Liver (tissue), 9 donors: ENCODE results near the gene MED19. TPM values are rescaled to one million over a fixed set of nuclear protein-coding genes. Genes with fewer than 3 reads are reported as not detected.

Source experiments
- DNase-seq: peaks from one replicate; pipeline ENCODE4 v3.0.0-alpha.2; 2017; ENCODE audit warnings: low spot score
- H3K27ac ChIP-seq, 2 donors: one replicate each; pipeline ENCODE4 v1.7.0; 2013; ENCODE audit warnings: inconsistent platforms in 2 of 2, low read length in 2 of 2, control low read depth in 1 of 2, low read depth in 1 of 2, mild to moderate bottlenecking in 1 of 2
- H3K27me3 ChIP-seq, 4 donors: one replicate each; pipeline versions ENCODE4 v1.6.1 to v1.7.0; 2013; ENCODE audit warnings: low read length in 3 of 4, inconsistent platforms in 1 of 4, mild to moderate bottlenecking in 1 of 4, moderate library complexity in 1 of 4; ENCODE audit not compliant: control insufficient read depth in 4 of 4, insufficient read depth in 4 of 4
- H3K36me3 ChIP-seq, 4 donors: one replicate each; pipeline versions ENCODE4 v1.6.1 to v1.7.0; 2013; ENCODE audit warnings: low read length in 3 of 4, mild to moderate bottlenecking in 3 of 4, low read depth in 1 of 4, moderate library complexity in 1 of 4; ENCODE audit not compliant: control insufficient read depth in 4 of 4, insufficient read depth in 3 of 4
- H3K4me1 ChIP-seq, 4 donors: one replicate each; pipeline versions ENCODE4 v1.6.1 to v1.7.0; 2013; ENCODE audit warnings: low read length in 3 of 4, mild to moderate bottlenecking in 3 of 4, moderate library complexity in 1 of 4; ENCODE audit not compliant: control insufficient read depth in 4 of 4, insufficient read depth in 4 of 4
- H3K4me3 ChIP-seq, 3 donors: one replicate each; pipeline versions ENCODE4 v1.6.1 to v1.7.0; 2013; ENCODE audit warnings: low read length in 3 of 3, control low read depth in 1 of 3, low read depth in 1 of 3, mild to moderate bottlenecking in 1 of 3
- H3K9ac ChIP-seq, 2 donors: one replicate each; pipeline ENCODE4 v1.7.0; 2013; ENCODE audit warnings: low read length in 2 of 2, mild to moderate bottlenecking in 2 of 2, moderate library complexity in 2 of 2, control low read depth in 1 of 2, low read depth in 1 of 2
- H3K9me3 ChIP-seq, 4 donors: one replicate each; pipeline versions ENCODE4 v1.6.1 to v1.7.0; 2013; ENCODE audit warnings: low read length in 3 of 4; ENCODE audit not compliant: control insufficient read depth in 4 of 4
- ATF3 ChIP-seq: IDR thresholded peaks from 2 replicates; pipeline ENCODE4 v1.6.1; 2016; ENCODE audit warnings: antibody characterized with exemption
- CTCF ChIP-seq: fragments of 150-350 bp; IDR thresholded peaks from 2 replicates; pipeline ENCODE4 v1.5.1; 2017; ENCODE audit warnings: improper control_type of control experiment, low read depth, low read length; ENCODE audit not compliant: missing input control
- EGR1 ChIP-seq, 2 donors: IDR thresholded peaks; 2 replicates each; pipeline ENCODE4 v1.6.1; 2016 to 2018; ENCODE audit warnings: antibody characterized with exemption in 2 of 2, low read depth in 2 of 2
- FOXA1 ChIP-seq: IDR thresholded peaks from 2 replicates; pipeline ENCODE4 v1.6.1; 2016; ENCODE audit warnings: antibody characterized with exemption
- FOXA2 ChIP-seq: IDR thresholded peaks from 2 replicates; pipeline ENCODE4 v1.6.1; 2016; ENCODE audit warnings: antibody characterized with exemption
- GABPA ChIP-seq, 2 donors: IDR thresholded peaks in 1 of 2; conservative IDR thresholded peaks in 1 of 2; 2 replicates each; pipeline ENCODE4 v1.6.1; 2016; ENCODE audit warnings: antibody characterized with exemption in 2 of 2, mild to moderate bottlenecking in 1 of 2, moderate library complexity in 1 of 2
- HNF4G ChIP-seq: IDR thresholded peaks from 2 replicates; pipeline ENCODE4 v1.6.1; 2016; ENCODE audit warnings: antibody characterized with exemption
- JUND ChIP-seq, 2 donors: IDR thresholded peaks; 2 replicates each; pipeline ENCODE4 v1.6.1; 2016; ENCODE audit warnings: antibody characterized with exemption in 2 of 2
- NR2F2 ChIP-seq: IDR thresholded peaks from 2 replicates; pipeline ENCODE4 v1.6.1; 2016; ENCODE audit warnings: antibody characterized with exemption
- RAD21 ChIP-seq, 2 donors: IDR thresholded peaks; 2 replicates each; pipeline ENCODE4 v1.6.1; 2016; ENCODE audit warnings: antibody characterized with exemption in 2 of 2, mild to moderate bottlenecking in 2 of 2
- REST ChIP-seq: IDR thresholded peaks from 2 replicates; pipeline ENCODE4 v1.6.1; 2016; ENCODE audit warnings: antibody characterized with exemption, mild to moderate bottlenecking
- RXRA ChIP-seq, 2 donors: IDR thresholded peaks; 2 replicates each; pipeline ENCODE4 v1.6.1; 2017 to 2018; ENCODE audit warnings: antibody characterized with exemption in 2 of 2, mild to moderate bottlenecking in 1 of 2
- YY1 ChIP-seq: IDR thresholded peaks from 2 replicates; pipeline ENCODE4 v1.6.1; 2016; ENCODE audit warnings: antibody characterized with exemption, mild to moderate bottlenecking
- ZBTB33 ChIP-seq: IDR thresholded peaks from 2 replicates; pipeline ENCODE4 v1.6.1; 2016; ENCODE audit warnings: antibody characterized with exemption
- WGBS: extraction: QIAGEN DNeasy Blood & Tissue Kit; methylation state at CpG from one replicate; pipeline ENCODE4 v1.1.7; 2013; 5-methylcytosine and 5-hydroxymethylcytosine counted together
- polyA plus RNA-seq, 2 donors: library from polyadenylated mRNA; stranded (reverse) in 1 of 2; unstranded in 1 of 2; fragments of 200-250 nt in 1 of 2; fragments of >200 nt in 1 of 2; fragmentation: Nextera tagmentation in 1 of 2; extraction: Ambion mirVana in 1 of 2; gene quantifications; one replicate each; pipeline versions ENCODE4 v1.2.1 to v1.2.3, GENCODE V29; 2013 to 2015
- total RNA-seq, 2 donors: library from RNA; depleted of rRNA; stranded (reverse); fragments of >200 nt; gene quantifications; one replicate each; pipeline ENCODE4 v1.2.3, GENCODE V29; 2014
- donor health status: healthy.
- donor health status: healthy.
- donor health status: healthy.
- donor health status: healthy.
- donor health status: healthy.

MED19 gene
- total and polyA plus RNA-seq, 4 donors: 4.4 to 11.3 (median 6.5) TPM

- TF ChIP-seq JUND (IDR thresholded peaks at IDR 0.05): no peak
- no peak for TF ChIP-seq CTCF
- TF ChIP-seq RAD21 (IDR thresholded peaks at IDR 0.05): no peak
- no peak for TF ChIP-seq RXRA (IDR thresholded peaks at IDR 0.05)
- TF ChIP-seq FOXA1: no peak
These were observed 33.2 kb upstream of the MED19 start (continued) for GRCh38 chr11:57745206-57745605.

- Histone ChIP-seq H3K4me1 (peaks cover 0 to 17% (median 12%) of the 10 kb centered on the region in 4 donors), H3K4me3 (no peak overlapping the region), H3K27ac (no peak overlapping the region), H3K9me3 (no peaks in the 10 kb centered on the region), H3K9ac (no peak overlapping the region), H3K27me3 (no peaks in the 10 kb centered on the region), H3K36me3 (peaks cover 7 to 20% (median 12%) of the 10 kb centered on the region in 4 donors)
- no peak for DNase-seq
- WGBS: 91% methylated on average over 2 of the region's 2 CpGs
- no peak for TF ChIP-seq HNF4G
- TF ChIP-seq ZBTB33: no peak
- no peak for TF ChIP-seq JUND (IDR thresholded peaks at IDR 0.05)
- TF ChIP-seq REST: no peak
- TF ChIP-seq NR2F2: no peak
- TF ChIP-seq FOXA2: no peak
- TF ChIP-seq RXRA (IDR thresholded peaks at IDR 0.05): no peak
These were observed 32.3 kb upstream of the MED19 start for GRCh38 chr11:57744357-57744756.

- no peak for DNase-seq
- WGBS: 5% methylated on average over 10 of the region's 10 CpGs
- Histone ChIP-seq H3K27ac (peak overlapping the region; percentile 82 to 84), H3K9ac (peak overlapping the region; percentile 75 to 93), H3K4me3 (peak overlapping the region; percentile 73 to 97 (median 95)), H3K9me3 (no peaks in the 10 kb centered on the region), H3K27me3 (no peaks in the 10 kb centered on the region), H3K36me3 (peaks cover 12 to 36% (median 22%) of the 10 kb centered on the region in 4 donors), H3K4me1 (peaks cover 0 to 17% (median 12%) of the 10 kb centered on the region in 4 donors)
- no peak for TF ChIP-seq GABPA (IDR thresholded peaks at IDR 0.05 in 1 of 2, conservative IDR thresholded peaks at IDR 0.05 in 1 of 2)
- no peak for TF ChIP-seq REST
- no peak for TF ChIP-seq ZBTB33
- TF ChIP-seq YY1: no peak
- no peak for TF ChIP-seq ATF3
- TF ChIP-seq RAD21 (IDR thresholded peaks at IDR 0.05): no peak
- no peak for TF ChIP-seq EGR1 (IDR thresholded peaks at IDR 0.05; ENCODE audit: low read depth in 2 of 2)
- TF ChIP-seq RXRA (IDR thresholded peaks at IDR 0.05): no peak
These were observed 30.1 kb upstream of the MED19 start for GRCh38 chr11:57742087-57742452.
